NT2/D1 (cell line): ENCODE data around the gene DNAH17.

Experiments
- DNase-seq: peaks from one replicate; pipeline ENCODE4 v3.0.0-alpha.2; 2011; ENCODE audit warnings: low read depth, low spot score
- H3K27me3 ChIP-seq: 2 replicates; pipeline ENCODE4 v1.6.0; 2011; ENCODE audit warnings: mild to moderate bottlenecking; ENCODE audit not compliant: insufficient read length, insufficient read depth
- H3K36me3 ChIP-seq: 2 replicates; pipeline ENCODE4 v1.6.1; 2011; ENCODE audit warnings: mild to moderate bottlenecking, low read length, mixed read lengths; ENCODE audit not compliant: insufficient read depth, insufficient read length
- H3K4me1 ChIP-seq: 2 replicates; pipeline ENCODE4 v1.5.1; 2011; ENCODE audit not compliant: insufficient read depth, insufficient read length
- H3K4me3 ChIP-seq: 2 replicates; pipeline ENCODE4 v1.5.1; 2011; ENCODE audit warnings: low read depth; ENCODE audit not compliant: insufficient read length
- H3K9ac ChIP-seq: 2 replicates; pipeline ENCODE4 v1.6.0; 2011; ENCODE audit warnings: low read depth; ENCODE audit not compliant: insufficient read length
- H3K9me3 ChIP-seq: 2 replicates; pipeline ENCODE4 v1.5.1; 2011; ENCODE audit warnings: mild to moderate bottlenecking, low read length; ENCODE audit not compliant: insufficient read depth
- SUZ12 ChIP-seq: IDR thresholded peaks from 2 replicates; pipeline ENCODE4 v1.6.1; 2011; ENCODE audit not compliant: insufficient read length, insufficient read depth; ENCODE audit errors: extremely low read depth
- YY1 ChIP-seq: IDR thresholded peaks from 2 replicates; pipeline ENCODE4 v1.6.1; 2011; ENCODE audit not compliant: insufficient read length, insufficient read depth
- ZNF274 ChIP-seq: IDR thresholded peaks from 2 replicates; pipeline ENCODE4 v1.6.1; 2011; ENCODE audit warnings: mild to moderate bottlenecking, low read depth, low read length

Gene DNAH17

DNA sequence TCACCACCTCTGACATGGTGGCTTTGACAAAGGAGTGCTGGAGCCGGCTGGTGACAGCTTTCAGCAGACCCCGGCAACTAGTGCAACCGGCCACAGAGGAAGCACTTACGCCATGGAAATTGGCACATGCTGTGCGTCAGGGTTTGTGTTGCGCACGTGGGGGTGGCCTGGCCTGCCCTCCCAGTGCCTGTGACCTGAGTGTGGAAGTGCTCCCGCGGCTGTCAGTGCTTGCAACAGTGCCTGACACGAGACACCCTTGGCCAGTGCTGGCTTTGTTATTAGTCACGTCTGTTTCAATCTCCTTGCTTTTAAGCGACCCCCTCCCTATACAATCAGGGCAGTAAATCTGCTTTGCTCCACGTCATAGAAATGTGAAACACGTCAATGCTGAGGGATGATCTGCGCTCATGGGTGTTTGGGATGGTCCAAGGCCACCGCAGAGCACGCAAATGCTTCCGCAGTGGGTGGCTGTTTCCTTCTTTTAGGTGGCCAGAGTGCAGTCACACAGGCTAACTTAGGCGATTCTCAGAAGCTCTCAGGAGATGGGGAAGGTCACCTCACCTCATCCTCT lies 134.5 kb downstream of the DNAH17 start:
- H3K9ac ChIP-seq = no peak overlapping the region
- no peak overlapping the region for H3K4me3 ChIP-seq
- no peaks in the 10 kb centered on the region for H3K36me3 ChIP-seq
- DNase-seq = no peak
- no peaks in the 10 kb centered on the region for H3K27me3 ChIP-seq
- peaks cover 3% of the 10 kb centered on the region for H3K4me1 ChIP-seq
- no peaks in the 10 kb centered on the region for H3K9me3 ChIP-seq
- TF ChIP-seq SUZ12 = no peak
- TF ChIP-seq ZNF274 = no peak
- TF ChIP-seq YY1 = no peak

DNA sequence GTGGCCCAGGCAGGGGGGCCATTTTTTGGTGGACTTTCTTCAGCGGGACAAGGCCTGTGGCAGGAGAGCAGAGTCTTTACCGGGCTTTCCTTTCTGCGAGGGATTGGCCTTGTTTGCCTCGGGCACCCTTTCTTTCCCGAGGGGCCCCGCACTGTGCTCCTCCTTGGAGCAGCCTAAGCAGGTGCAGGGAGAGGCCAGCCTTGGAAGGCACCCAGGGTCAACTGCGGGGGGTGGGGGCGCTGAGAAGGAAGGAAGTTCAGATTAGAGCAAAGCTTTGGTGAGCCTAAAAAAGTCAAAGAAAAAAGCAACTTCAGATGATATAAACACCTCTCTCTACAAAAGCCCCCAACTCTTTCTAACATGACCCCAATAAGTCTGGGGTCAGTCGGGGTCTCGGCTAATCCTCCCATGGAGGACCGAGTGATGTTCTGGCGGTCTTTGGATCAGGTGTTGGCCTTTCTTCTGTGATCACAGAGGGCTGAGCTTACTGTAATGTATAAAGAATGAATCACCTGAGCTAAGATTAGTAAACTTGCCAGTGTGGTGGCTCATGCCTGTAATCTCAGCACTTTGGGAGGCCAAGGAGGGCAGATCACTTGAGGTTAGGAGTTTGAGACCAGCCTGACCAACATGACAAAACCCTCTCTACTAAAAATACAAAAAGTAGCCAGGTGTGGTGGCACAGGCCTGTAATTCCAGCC lies 135.8 kb downstream of the DNAH17 start:
- no peak overlapping the region for H3K9ac ChIP-seq
- H3K36me3 ChIP-seq = no peaks in the 10 kb centered on the region
- DNase-seq = no peak
- TF ChIP-seq YY1 (no peak), SUZ12 (no peak), ZNF274 (no peak)
- no peaks in the 10 kb centered on the region for H3K27me3 ChIP-seq
- H3K4me3 ChIP-seq = no peak overlapping the region
- no peaks in the 10 kb centered on the region for H3K9me3 ChIP-seq
- H3K4me1 ChIP-seq = peaks cover 3% of the 10 kb centered on the region

DNA sequence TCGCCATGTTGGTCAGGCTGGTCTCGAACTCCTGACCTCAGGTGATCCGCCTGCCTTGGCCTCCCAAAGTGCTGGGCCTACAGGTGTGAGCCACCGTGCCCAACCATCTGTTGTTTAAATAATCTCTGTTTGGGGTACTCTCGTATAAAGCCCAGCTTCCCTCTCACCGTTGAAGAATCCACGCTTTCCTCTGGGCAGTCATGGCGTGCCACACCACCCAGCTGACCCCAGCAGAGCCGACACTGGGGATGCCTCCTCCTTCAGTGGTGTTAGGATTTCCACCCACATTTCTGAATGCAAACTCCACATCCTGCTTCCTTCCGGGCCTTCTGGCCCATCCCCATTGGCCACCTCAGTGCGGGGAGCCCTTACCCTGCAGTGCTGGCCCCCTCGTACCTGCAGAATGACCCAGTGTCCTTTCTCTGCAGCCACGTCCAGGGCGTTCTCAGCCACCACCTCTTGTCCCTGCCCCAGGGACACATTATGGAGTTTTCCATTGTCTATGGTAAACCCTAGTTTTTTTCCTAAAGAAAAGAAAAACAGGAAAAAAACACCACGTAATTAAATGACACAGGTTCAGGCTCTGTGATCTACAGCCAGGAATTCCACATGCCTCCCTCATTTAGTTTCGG lies 138.4 kb downstream of the DNAH17 start:
- Histone ChIP-seq H3K4me3 (no peak overlapping the region), H3K27me3 (no peaks in the 10 kb centered on the region), H3K9me3 (no peaks in the 10 kb centered on the region), H3K4me1 (peaks cover 10% of the 10 kb centered on the region), H3K36me3 (no peaks in the 10 kb centered on the region), H3K9ac (no peak overlapping the region)
- TF ChIP-seq SUZ12 = no peak
- no peak for DNase-seq

DNA sequence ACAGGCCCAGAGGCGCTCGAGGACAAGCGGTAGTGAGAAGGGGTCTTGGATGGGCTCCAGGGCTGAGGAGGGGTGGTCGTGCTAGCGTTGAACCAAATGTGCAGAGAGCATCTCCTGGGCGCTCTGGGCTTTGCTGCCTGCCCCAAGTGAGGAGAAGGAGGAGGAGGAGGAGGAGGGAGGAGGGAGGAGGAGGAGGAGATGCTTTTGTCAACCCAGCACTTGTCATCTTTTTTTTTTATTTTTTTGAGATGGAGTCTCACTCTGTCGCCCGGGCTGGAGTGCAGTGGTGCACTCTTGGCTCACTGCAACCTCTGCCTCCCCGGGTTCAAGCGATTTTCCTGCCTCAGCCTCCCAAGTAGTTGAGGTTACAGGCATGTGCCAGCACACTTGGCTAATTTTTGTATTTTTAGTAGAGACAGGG lies 138.9 kb downstream of the DNAH17 start:
- Histone ChIP-seq H3K9ac (no peak overlapping the region), H3K36me3 (no peaks in the 10 kb centered on the region), H3K9me3 (no peaks in the 10 kb centered on the region), H3K4me1 (peaks cover 10% of the 10 kb centered on the region), H3K27me3 (no peaks in the 10 kb centered on the region), H3K4me3 (no peak overlapping the region)
- no peak for TF ChIP-seq ZNF274
- no peak for TF ChIP-seq SUZ12
- no peak for TF ChIP-seq YY1
- DNase-seq = no peak

GRCh38 chr17:78437508-78438169 lies 139.6 kb downstream of the DNAH17 start:
- DNase-seq = no peak
- Histone ChIP-seq H3K36me3 (no peaks in the 10 kb centered on the region), H3K9me3 (no peaks in the 10 kb centered on the region), H3K4me1 (peaks cover 13% of the 10 kb centered on the region), H3K4me3 (no peak overlapping the region), H3K27me3 (no peaks in the 10 kb centered on the region), H3K9ac (no peak overlapping the region)
- TF ChIP-seq SUZ12 (no peak), ZNF274 (no peak), YY1 (no peak)

- no peaks in the 10 kb centered on the region for H3K27me3 ChIP-seq
- H3K36me3 ChIP-seq = no peaks in the 10 kb centered on the region
- no peak overlapping the region for H3K9ac ChIP-seq
- TF ChIP-seq YY1 (no peak), ZNF274 (no peak), SUZ12 (no peak)
- no peaks in the 10 kb centered on the region for H3K9me3 ChIP-seq
- no peak for DNase-seq
- no peak overlapping the region for H3K4me3 ChIP-seq
- H3K4me1 ChIP-seq = peaks cover 15% of the 10 kb centered on the region
Observed at GRCh38 chr17:78435330-78436005, 141.7 kb downstream of the DNAH17 start.
